K562 (cell line): ENCODE results near the gene DPEP1.

Source experiments
- CEBPB ChIP-seq: fragments of 450-650 bp; IDR thresholded peaks from 2 replicates; pipeline ENCODE4 v1.6.1; 2016; ENCODE audit warnings: missing genetic modification characterization, missing compliant biosample characterization
- CTCF ChIP-seq, 3 experiments: IDR thresholded peaks in 2 of 3; conservative IDR thresholded peaks in 1 of 3; 2 replicates each; pipeline ENCODE4 v1.5.1; 2011 to 2012; ENCODE audit warnings: low read length in 3 of 3, mild to moderate bottlenecking in 3 of 3, control low read depth in 2 of 3, improper control_type of control experiment in 1 of 3, inconsistent platforms in 1 of 3, low read depth in 1 of 3, mixed read lengths in 1 of 3, moderate library complexity in 1 of 3; ENCODE audit not compliant: insufficient read depth in 2 of 3
- DIDO1 ChIP-seq: fragments of 450-650 bp; IDR thresholded peaks from 2 replicates; pipeline ENCODE4 v1.6.1; 2016; ENCODE audit warnings: low read depth, missing biosample characterization, missing genetic modification characterization
- EP300 ChIP-seq: IDR thresholded peaks from 2 replicates; pipeline ENCODE4 v1.6.1; 2012; ENCODE audit warnings: low read length, improper control_type of control experiment
- HDAC2 ChIP-seq: fragments of 450-650 bp; IDR thresholded peaks from 2 replicates; pipeline ENCODE4 v1.6.1; 2016; ENCODE audit warnings: mild to moderate bottlenecking
- HNRNPUL1 ChIP-seq: fragments of 200-400 bp; formaldehyde crosslinking; IDR thresholded peaks from 2 replicates; pipeline ENCODE4 v1.6.1; 2017; ENCODE audit warnings: low read length
- KLF1 ChIP-seq: fragments of 450-650 bp; IDR thresholded peaks from 2 replicates; pipeline ENCODE4 v1.6.1; 2016; ENCODE audit warnings: missing genetic modification characterization, missing compliant biosample characterization
- POLR2AphosphoS5 ChIP-seq: IDR thresholded peaks from 2 replicates; pipeline ENCODE4 v1.6.1; 2011; ENCODE audit warnings: mild to moderate bottlenecking, low read depth, low read length, moderate library complexity; ENCODE audit not compliant: control insufficient read depth, insufficient read depth
- PREB ChIP-seq: sonication (generic); formaldehyde crosslinking; IDR thresholded peaks from 2 replicates; pipeline ENCODE4 v1.8.1; 2023; ENCODE audit warnings: mild to moderate bottlenecking, missing genetic modification reagents
- RNF219 ChIP-seq: fragments of 250-450 bp; sonication (Bioruptor Pico); IDR thresholded peaks from 2 replicates; pipeline ENCODE4 v1.5.0; 2022; ENCODE audit warnings: mild to moderate bottlenecking
- SOX6 ChIP-seq: fragments of 450-650 bp; IDR thresholded peaks from 2 replicates; pipeline ENCODE4 v1.6.1; 2014; ENCODE audit warnings: mild to moderate bottlenecking
- STAT5B ChIP-seq: fragments of 250-450 bp; sonication (Bioruptor Pico); IDR thresholded peaks from 2 replicates; pipeline ENCODE4 v1.8.0; 2021; ENCODE audit warnings: mild to moderate bottlenecking, inconsistent platforms
- TAF1 ChIP-seq: IDR thresholded peaks from 2 replicates; pipeline ENCODE4 v1.6.1; 2011; ENCODE audit warnings: mild to moderate bottlenecking, low read length, moderate library complexity; ENCODE audit not compliant: insufficient read depth, control insufficient read depth, severe bottlenecking; ENCODE audit errors: extremely low read depth
- ZNF316 ChIP-seq: fragments of 450-650 bp; IDR thresholded peaks from 2 replicates; pipeline ENCODE4 v1.6.1; 2016

- TF ChIP-seq TAF1 (no peak), SOX6 (no peak), CEBPB (no peak), STAT5B (CRISPR knock-in tag) (no peak), HNRNPUL1 (no peak), HDAC2 (no peak), CTCF (IDR thresholded peaks at IDR 0.05 in 2 of 3, conservative IDR thresholded peaks at IDR 0.05 in 1 of 3; ENCODE audit: insufficient read depth in 2 of 3, low read depth in 1 of 3, low read length in 3 of 3) (no peak), KLF1 (tag) (no peak), RNF219 (CRISPR knock-in tag) (no peak), PREB (CRISPR knock-in tag) (no peak), POLR2AphosphoS5 (no peak), DIDO1 (tag) (no peak), ZNF316 (no peak), EP300 (no peak)
These were observed 6.4 kb downstream of the DPEP1 start for GRCh38 chr16:89619840-89620239.
